AG09319 (cell line): Measurements from ENCODE around the gene PAX9.

Source experiments
- DNase-seq: peaks from one replicate; pipeline ENCODE4 v3.0.0-alpha.2; 2010; ENCODE audit warnings: low read depth; ENCODE audit errors: extremely low read depth
- CTCF ChIP-seq: IDR thresholded peaks from 2 replicates; pipeline ENCODE4 v1.5.1; 2011; ENCODE audit warnings: low read depth, mild to moderate bottlenecking, inconsistent platforms, low read length, moderate library complexity

The PAX9 gene

DNA sequence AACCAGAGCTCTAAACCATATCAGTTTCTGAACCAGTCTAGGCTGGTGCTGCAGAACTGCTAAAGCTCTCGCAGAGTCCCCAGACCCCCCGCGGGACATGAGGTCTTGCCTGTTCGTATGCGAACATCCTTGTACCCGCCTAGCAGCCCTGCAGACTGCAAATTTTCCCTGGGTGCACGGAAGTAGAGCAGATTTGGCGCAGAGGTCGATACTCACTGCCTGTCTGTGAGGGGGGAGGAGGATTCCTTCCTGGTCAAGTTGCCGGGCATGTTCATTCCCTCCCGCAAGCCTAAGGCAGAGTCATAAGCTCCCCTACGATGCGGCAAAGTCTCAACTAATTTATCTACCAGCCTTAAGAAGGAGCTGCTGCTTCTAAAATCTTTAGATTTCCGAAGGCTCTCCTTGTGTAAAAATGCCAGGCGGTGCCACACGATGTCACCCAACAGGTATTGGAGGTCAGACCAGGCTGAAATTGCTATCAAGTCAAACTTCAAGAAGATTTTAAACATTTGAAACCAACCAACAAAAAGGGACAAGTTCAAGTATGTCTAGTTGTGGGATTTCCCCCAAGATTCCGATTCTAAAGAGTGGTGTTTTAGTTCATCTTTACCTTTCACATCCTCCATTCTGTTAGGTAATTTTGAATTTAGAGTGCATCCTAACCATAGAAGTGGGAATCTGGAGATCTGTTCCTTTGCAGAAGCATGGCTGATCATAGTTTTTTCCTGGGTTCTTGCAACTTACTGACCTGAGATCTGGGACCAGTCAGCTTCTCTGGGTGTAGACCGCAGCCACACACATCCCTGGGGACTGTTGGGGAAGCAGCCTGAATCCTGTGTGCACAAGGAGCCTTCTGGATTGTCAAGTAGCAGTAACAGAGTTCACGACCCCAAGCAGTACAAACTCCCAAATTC lies 1.6 kb upstream of the PAX9 start:
- no peak for DNase-seq
- TF ChIP-seq CTCF = no peak

DNA sequence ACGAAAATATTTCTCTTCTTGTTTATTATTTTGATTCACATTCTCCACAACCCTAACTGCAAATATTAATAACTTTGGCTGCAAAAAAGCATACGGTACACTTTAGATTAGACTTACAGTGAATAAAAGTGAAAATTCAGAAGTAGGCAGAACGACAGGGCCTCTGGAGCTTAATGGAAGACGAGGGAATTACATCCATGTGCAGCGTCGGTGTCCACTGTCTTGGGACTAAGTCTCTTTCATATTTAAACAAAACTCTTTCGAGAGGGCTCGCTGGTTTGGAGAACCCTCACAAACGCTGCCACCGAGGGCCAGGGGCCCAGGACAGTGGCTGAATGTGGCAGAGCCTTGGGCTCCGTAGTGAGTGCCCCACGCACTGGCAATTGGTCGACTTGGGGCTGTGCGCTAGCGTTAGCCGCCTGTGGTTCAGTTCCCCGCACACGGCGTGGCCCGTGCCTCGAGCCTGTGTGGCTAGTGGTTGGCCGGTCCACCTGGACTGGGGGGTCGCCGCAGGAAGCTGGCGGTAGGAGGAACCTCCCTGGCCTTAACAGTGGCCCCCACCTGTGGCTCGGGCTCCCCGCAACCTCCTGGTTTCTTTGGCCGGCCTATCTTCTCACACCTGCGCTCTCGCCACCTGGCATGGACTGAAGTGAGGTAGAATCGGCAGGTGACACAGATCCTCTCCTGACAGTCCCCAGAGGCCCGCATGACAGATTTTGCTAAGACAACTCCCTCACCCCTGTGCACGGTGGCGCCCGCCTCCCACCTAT lies 739 bp upstream of the PAX9 start:
- TF ChIP-seq CTCF = no peak
- no peak for DNase-seq

- DNase-seq = no peak
- no peak for TF ChIP-seq CTCF
Measured at GRCh38 chr14:36662258-36662542, 540 bp downstream of the PAX9 start.

GRCh38 chr14:36662543-36663403 lies 1.1 kb downstream of the PAX9 start:
- TF ChIP-seq CTCF = no peak
- no peak for DNase-seq

DNA sequence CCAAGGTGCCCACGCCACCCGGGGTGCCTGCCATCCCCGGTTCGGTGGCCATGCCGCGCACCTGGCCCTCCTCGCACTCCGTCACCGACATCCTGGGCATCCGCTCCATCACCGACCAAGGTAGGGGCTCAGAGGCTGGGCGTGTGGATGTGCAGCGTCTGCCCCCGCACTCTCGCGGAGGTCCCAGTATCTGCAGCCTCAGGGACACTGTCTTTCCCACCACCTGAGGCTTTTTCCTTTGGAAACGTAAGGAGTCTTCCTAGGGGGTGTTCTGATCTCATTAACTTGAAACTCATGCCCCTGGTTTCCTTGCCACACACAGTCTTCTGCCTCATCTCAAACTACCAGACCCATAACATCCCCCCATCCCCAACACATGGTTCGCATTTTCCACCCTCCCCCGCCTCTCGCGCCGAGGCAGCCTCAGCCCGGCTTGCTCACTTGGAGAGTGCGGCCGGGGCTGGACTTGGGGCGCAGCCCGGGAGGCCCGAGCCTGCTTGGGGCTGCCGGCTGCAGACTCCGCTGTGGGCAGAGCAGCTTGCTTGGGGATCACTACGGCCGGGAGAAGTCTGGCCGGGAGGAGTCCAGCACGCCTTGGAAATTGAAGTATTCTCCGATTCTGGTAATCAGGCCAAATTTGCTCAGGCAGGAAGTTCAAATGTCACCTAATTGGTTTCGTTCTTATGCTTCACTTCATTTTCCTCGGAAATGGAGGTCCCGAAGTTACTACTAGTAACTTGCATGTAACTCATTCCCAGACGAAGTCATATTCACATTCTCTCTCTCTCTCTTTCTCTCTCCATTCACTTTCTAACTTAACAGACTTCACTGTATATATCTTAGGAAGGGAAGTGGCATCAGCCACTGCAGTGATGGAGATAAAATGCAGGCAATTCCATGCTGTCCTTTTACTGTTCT lies 2.0 kb downstream of the PAX9 start:
- DNase-seq = no peak

More for the DNA sequence above, 2.0 kb downstream of the PAX9 start:
- no peak for TF ChIP-seq CTCF
